Right renal pelvis (tissue), 4 donors: ENCODE measurements around the gene GPC3. TPM values are rescaled to one million over a fixed set of nuclear protein-coding genes. Genes with fewer than 3 reads are reported as not detected.

Source experiments
- DNase-seq, 4 donors: peaks; one replicate each; pipeline ENCODE4 v3.0.0-alpha.2; 2013; ENCODE audit warnings: low read depth in 4 of 4, low spot score in 3 of 4, missing footprints in 1 of 4
- polyA plus RNA-seq, 4 donors: library from polyadenylated mRNA; unstranded; fragments of 120-200 nt; gene quantifications; one replicate each; pipeline ENCODE4 v1.2.1, GENCODE V29; 2013; ENCODE audit not compliant: insufficient read length in 4 of 4

GPC3 gene
- polyA plus RNA-seq, 4 donors = 1,095 to 1,238 (median 1,173) TPM

DNA sequence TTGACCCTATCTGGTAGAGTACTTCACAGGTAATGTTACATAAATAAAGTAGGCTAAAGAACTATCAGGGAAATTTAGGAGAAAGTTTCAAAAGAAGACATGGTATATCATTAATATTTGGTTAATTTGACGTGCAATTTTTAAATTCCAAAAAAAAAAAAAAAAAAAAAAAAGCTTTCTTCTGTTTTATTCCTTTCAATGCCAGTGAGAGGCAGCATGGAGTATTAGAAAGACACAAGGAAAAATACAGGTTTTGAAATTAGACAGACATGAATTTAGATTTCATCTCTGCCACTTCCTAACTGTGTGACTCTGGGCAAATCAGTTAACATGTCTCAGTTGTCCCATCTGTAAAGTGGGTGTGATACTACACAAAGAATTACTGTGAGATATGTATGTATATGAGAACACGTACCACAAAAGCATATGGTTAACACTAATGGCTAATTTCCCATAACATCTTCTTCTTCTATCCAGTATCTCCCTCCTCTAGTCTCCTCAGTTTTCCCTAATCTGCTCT, 132.5 kb downstream of the GPC3 start:
- DNase-seq = no peak

DNA sequence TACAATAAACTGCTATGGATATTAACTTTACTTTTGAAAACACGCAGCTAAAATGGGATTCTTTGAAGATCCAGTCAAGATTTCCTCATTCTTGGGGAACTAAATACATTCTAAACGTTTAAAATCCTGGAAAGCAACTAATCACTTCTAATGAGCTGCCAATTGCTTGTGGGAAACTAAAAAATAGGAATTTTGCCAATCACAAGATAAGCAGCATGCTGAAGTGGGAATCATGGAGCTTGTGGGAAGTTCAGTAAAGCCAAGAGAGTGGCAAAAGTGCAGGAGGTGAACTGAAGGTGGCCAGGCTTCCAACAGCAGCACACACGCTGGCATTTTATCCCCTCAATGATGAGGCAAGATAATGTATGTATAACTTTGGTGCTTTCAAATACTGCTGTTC, 133.0 kb downstream of the GPC3 start:
- no peak for DNase-seq

DNA sequence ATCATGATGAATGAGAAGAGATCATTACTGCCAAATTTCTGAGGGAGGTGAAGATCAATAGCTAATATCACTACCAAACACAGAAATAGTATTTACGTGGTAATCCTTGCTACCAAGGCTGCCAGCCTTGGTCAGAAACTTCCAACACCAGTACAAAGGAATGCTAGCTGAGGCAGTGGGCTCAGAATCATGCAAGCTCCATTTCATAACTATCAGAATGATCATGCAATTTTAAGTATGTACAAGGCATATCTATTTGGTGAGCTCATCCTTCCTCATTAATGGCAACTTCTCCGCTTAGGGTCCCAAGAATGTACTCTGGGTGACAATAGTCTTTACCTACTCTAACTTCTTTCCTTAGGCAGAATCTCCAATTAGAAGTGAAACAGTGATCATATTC, 135.0 kb downstream of the GPC3 start:
- DNase-seq = no peak

DNA sequence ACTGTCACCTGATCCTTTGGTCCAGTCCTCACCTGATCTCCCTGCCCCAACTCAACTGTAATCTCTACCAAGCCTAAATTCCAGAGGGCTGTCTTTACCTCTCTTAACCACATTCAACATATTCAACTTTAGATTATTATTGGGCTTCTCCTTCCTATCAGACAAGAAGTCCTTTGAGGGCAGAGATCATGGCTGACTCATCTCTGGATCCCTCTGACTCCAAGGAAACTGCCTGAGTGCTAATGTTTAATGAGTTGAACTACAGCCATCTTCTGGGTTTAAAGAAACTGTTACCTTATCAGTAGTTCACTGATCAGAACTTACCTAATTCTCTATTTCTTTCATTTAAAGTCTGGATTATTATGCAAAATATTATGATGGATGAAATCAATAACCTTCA, 135.7 kb downstream of the GPC3 start:
- no peak for DNase-seq

DNA sequence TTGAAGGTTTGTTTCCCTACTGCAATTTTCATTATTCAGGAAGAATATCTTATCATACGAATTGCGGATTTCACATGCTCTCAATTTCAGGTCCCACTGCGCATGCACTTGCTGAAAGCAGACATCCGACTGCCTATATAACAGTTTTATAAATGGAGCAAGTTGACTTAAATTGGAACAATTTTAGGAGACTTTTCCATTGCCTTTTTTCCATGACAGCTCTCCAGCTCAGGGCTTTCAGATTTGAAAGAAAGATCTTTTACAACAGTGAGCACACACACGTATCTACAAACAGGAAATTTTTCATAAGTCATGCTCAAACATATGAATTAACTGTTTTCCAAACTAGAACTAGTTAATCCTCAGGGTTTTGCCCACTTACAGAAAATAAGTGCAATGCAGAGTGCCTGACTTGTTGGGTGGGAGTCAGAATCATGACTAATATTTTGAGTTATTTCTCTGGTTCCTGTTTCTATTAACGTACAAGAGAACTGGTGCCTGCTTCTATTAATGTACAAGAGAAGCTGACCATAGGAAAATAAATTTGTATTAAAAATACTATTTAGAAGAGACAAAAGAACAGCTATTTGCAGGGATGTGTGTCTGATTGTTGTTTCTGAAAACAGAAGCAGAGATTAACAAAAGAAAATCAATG, 137.9 kb downstream of the GPC3 start:
- DNase-seq = no peak

DNA sequence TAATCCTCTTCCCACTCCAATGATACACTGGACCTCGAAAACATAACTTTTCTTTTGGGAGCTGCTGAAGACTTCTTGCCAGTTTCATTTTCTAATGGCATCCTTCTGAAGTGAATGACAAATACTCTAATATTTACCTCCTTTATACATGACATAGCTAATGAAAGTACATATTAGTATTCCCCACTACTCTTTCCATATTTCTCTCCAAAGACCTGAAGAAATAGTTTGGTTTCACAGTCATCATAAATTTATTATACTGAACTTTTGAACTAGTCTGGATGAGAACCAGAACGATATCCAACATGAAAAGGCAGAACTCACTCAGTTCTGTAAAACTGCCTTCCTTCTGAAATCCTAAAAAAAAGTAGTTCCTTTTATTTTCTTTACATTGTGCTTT, 139.1 kb downstream of the GPC3 start:
- no peak for DNase-seq

DNA sequence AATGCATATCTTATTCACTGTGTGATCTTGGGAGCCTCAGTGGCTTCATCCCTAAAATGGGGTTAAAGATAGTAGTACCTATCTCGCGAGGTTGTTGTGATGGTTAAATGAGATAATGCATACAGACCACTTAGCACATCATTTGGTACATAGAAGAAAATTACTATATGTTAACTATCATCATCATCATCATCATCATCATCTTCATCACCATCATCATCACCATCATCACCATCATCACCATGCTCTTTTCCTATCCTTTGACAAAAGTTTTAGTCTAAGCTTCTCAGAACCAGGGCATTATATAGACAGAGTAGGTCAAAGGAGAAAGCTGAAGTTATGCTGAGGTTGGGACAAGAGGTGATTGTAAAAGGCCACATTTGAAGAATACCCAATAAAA, 145.0 kb downstream of the GPC3 start:
- DNase-seq = no peak

DNA sequence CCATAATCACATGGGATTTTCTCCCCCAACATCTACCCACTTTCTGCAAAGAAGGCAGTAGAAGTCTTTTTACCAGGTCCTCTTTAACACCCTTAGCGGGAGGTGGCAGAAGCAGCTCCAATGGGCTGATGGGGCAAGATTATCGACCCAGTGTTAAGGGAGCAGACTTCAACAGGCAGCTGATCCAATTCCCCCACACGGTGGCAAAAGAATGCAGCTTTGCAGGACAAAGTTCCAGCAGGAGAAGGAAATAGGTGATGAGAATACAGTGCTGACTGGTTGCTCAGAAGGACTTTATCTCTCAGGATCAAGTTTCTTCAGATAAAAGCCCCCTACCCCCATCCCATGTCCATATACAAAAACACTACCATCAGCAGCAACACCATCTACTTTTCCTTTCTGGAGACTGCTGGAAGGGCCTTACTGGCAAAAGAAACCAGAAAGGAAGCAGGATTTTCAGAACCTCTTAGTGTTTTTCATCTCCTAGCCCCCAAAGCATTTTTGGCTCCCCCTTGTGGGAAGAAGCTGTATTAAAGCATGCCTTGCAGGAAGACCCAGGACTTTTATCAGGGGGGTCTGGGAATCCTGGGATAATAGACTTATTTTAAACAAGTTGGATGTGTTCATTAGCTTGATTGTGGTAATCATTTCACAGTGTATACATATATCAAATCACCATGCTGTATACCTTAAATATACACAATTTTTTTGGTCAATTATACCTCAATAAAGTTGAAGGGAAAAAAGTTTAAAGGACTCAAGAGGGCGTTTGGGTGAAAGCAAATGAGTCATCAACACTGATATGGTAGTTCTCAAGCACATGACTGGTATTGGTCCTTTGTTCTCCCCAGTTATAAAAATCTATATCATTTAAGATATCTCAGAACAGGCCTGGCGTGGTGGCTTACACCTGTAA, 146.4 kb downstream of the GPC3 start:
- peak; percentile 5 to 14 (median 11) for DNase-seq

DNA sequence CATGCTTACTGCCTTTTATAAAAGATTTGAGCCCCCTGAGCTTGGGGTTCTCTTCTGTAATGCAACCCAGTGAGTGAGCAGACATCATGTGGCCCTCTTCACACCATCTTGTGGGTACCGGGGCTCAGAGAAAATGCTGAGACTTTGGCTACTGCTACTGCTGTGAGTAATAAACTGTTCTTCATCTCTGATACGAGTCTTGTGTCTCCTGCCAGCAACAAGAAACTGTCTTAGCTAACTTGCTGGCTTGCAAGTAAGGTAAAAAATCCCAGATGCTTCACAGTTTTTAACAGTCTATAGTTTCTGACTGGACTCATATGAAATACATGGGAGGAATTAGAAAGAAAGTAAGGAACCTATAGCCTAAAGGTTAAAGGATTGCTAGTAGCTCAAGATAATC, 148.3 kb downstream of the GPC3 start:
- no peak for DNase-seq

DNA sequence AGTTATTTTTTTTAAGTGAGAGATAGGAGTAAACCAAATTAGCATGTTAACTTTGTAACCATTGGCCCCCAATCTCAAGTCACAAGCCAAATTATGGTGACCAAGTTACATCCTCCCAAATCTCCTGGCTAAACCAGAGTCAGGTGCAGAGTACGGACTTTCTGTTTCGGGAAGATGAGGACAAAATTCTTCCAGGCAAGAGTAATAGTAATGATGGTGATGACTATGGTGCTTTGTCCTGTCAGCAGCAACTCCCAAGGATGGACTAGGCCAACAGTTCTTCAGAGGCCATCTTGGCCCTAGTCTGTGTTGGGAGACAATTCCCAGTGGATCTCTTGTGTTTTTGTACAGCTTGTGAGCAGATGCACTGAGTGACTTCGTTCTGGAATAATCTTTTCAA, 148.8 kb downstream of the GPC3 start:
- DNase-seq = no peak

DNA sequence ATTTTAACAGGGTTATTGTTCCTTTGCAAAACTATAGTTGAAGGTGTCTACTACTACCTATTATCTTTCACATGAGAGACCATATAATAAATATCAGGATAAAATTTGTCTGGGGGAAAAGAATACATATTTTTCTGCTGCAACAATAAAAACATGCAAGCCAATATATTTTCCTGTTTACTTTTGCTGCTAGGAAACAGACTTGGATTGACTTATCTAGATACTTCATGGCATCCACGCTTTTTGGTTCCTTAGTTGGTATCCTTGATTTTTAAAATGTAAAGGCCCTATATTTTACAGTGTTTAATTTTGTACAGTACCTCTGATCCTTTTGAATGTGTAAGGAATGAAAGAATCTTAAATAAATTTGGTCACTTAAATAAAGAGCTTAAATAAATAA, 150.6 kb downstream of the GPC3 start:
- DNase-seq = no peak

DNA sequence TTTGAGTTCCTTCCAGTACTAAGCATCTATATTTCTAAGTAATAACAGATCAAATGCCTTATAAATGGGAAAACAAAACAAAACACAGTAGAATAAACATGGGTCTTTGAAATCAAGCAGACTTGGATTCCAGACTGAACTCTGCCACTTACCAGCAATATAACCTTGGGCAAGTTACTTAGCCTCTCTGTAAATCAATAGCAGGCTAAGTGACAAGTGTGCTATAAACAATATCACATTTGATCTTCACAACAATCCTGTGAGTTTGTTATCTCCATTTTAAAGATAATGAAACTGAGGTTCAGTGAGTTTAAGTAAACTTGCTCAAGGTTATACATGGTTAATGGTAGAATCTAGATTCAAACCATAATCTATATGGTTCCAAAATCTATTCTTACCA, 165.8 kb downstream of the GPC3 start:
- DNase-seq = no peak

DNA sequence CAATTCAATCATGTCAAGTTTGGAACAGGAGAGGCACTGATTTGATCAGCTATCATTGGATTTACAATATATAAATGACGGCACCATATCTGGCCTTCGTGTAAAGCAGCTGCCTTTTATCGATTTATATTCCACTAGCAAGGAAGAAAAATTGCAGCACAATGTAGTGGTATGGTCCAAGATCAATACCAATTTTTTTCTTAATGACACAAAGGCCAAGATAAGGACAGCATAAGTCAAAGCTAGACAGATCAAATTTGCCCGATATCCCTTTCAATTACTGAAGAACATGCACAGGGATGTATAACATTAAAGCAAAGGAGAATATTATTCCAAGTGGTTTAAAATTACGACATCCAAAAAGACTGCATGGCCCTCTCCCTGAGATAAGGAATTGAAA, 167.4 kb downstream of the GPC3 start:
- no peak for DNase-seq

DNA sequence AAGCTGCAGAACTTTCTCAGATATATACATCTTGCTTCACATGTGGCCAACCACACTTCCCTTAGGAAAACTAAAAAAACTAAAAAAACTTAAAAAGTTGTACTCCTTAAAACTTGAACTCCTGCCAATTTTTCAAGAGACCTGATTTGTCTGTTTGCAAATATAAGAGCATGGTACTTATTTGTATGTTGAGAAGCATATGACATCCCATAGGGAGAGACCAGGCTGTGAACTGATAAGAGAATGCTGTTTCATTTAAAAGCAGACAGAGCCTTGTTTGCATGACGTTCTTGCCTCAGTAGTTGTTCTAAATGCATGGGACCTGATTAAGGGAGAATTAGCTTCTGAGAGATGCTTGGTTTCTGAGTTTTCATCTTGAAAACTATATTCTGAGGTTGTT, 169.9 kb downstream of the GPC3 start:
- no peak for DNase-seq

DNA sequence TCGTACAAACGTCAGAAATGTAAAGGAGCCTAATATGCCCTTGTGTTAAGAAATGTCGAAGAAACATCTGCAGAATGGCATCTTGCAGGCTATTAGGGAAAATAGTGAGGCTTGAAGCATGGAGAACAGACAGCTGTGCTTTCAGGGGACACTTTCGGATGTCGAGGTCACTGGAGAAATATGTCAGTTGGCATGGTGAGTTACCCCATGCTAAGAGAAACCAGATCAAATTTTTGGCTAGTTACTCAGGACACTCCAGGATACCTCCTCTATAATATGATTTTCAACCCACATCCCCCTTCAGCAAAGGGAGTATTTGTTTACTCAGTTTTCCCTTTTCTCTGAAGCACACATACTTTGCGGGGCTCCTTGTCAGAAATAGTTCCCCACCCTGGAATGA, 171.4 kb downstream of the GPC3 start:
- DNase-seq = no peak

DNA sequence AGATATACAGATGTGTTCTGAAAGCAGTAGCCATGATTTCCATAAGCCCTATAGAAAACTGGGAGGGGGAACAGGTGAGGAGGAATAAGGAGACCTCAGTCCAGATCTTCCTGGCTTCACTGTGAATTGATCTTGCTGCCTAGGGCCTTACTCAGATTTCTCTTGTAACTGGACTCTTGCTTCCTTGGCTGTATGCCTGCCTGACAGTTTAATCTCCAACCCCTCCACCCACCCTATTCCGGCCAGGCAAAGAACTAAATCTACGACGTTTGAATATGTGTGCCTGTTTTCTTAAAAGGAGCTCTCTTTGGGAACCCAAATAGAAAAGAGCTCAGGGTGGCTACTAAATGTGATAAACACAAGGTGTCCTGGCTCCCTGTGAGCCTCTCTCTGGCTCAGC, 173.0 kb downstream of the GPC3 start:
- no peak for DNase-seq

DNA sequence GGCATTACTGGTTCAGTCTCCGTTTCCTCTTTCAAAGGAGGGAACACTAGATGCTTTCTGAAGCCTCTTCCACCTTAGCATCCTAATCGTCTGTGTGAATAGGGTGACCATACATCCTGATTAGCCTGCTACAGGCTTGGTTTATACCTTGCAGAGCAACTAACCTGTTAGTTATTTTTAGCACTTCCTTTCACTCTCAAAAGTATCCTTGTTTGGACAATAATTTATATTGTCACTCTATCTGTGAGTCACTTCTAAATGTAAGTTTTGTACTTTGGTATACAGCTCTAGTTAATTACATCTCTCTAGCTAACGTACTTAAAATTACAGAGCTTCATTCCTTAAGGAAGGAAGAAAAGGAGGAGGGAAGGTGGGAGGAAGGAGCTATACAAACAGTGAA, 174.5 kb downstream of the GPC3 start:
- no peak for DNase-seq

DNA sequence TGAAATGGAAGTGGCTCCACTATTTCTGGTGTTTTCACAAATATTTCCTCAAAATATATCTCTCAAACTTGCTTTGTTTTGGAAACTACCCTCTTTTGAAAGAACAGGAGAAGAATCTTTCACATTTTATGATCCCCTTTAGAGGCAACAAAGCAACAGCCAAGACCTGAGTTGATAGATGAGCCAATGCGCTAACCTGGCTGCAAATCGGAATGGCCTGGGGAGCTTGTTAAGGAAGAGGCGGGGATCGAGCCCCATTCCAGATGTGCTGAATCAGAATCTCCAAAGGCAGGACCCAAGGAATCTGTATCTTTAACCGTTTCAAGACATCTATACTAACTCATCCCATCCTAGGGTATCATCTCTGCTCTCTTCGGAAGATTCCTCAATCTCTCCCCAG, 181.3 kb downstream of the GPC3 start:
- no peak for DNase-seq

DNA sequence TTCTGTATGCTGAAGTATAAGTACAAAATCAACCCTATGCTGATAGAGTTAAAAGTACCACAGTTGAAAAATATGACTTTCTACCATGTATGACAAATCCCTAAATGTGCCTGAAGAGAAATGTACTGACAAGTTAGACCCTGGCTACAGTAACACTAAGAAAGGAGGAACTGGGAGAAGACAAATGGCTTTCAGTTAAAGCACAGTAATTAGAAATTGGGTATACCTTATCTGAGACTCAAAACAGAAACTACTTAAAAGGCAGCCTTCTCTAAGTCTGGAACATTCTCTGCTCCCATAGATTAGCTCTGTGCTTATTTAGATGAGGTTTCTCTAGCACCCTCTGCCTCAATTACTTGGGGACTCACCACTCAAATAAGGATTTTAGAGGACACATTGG, 189.1 kb downstream of the GPC3 start:
- DNase-seq = no peak

DNA sequence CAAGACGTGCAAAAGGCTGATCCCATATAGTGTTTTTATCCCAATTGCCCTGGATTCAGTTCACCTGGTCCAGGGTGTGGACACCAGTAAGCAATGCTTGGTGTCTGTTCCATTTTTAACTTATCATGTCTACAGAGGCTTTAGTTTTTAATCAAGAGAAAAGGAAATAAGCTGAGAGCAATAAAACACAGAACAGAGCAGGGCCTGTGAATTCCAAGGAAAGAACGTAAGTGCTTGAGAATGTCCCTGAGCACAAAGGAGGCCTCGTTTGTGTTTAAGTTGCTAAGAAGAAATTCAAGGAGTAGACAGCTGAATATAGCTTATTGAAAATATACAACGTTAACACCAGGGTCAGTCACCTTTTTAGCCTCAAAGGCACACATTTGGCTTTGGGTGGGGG, 191.3 kb downstream of the GPC3 start:
- no peak for DNase-seq

DNA sequence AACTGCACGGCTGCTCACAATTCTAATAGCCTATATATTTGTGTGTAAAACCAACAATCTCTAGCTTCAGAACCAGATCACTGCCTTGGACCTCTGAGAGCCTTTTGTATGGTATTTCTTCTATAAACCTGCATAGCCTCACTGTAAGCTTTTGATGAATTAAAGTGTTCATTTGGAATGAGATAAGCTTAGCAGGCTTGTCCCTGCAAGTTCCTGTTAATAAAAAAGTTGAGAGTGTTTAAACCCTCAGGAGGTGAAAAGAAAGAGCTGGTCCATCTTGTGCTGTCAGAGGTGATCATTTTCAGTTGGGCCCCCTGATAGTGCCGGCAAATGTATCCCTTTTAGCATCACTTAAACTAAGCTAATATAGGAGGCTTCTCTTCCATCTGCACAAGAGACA, 191.8 kb downstream of the GPC3 start:
- no peak for DNase-seq
